Prostate gland (tissue), 2 donors: ENCODE results near the gene EP400.

Experiments
- CTCF ChIP-seq, 4 experiments: fragments of 200-600 bp in 2 of 4; fragments of 450-650 bp in 2 of 4; sonication (generic) in 2 of 4; IDR thresholded peaks; 1 replicate in 3 of 4; 2 replicates in 1 of 4; pipeline ENCODE4 v1.5.1; 2016 to 2019; ENCODE audit warnings: antibody characterized with exemption in 4 of 4, mild to moderate bottlenecking in 2 of 4, moderate library complexity in 2 of 4
- POLR2AphosphoS5 ChIP-seq: sonication (generic); formaldehyde crosslinking; IDR thresholded peaks from one replicate; pipeline ENCODE4 v1.6.1; 2017; ENCODE audit warnings: antibody characterized with exemption

GRCh38 chr12:132089407-132089910 lies 139.7 kb downstream of the EP400 start:
- TF ChIP-seq POLR2AphosphoS5 (no peak), CTCF (IDR thresholded peaks at IDR 0.05) (no peak)
